Urinary bladder (tissue), 4 donors: ENCODE data around the gene STPG1. TPM values are rescaled to one million over a fixed set of nuclear protein-coding genes. Genes with fewer than 3 reads are reported as not detected.

Source experiments
- DNase-seq: peaks from one replicate; pipeline ENCODE4 v3.0.0-alpha.2; 2015; ENCODE audit errors: extremely low spot score
- H3K27ac ChIP-seq: one replicate; pipeline ENCODE4 v1.5.1; 2013; ENCODE audit warnings: low read depth, mild to moderate bottlenecking, moderate library complexity
- H3K36me3 ChIP-seq: one replicate; pipeline ENCODE4 v1.6.1; 2013; ENCODE audit warnings: mild to moderate bottlenecking, moderate library complexity; ENCODE audit not compliant: insufficient read depth
- H3K4me1 ChIP-seq: one replicate; pipeline ENCODE4 v1.6.1; 2013; ENCODE audit warnings: mild to moderate bottlenecking, moderate library complexity; ENCODE audit not compliant: insufficient read depth
- H3K4me3 ChIP-seq: one replicate; pipeline ENCODE4 v1.5.1; 2013; ENCODE audit warnings: low read depth, low read length
- WGBS: extraction: QIAGEN DNeasy Blood & Tissue Kit; methylation state at CpG from one replicate; pipeline ENCODE4 v1.1.7; 2013; 5-methylcytosine and 5-hydroxymethylcytosine counted together
- polyA plus RNA-seq: library from polyadenylated mRNA; stranded (reverse); fragments of 200-250 nt; gene quantifications from one replicate; pipeline ENCODE4 v1.2.3, GENCODE V29; 2013
- total RNA-seq: library from RNA; depleted of rRNA; stranded (reverse); fragments of >200 nt; gene quantifications from one replicate; pipeline ENCODE4 v1.2.3, GENCODE V29; 2014
- donor health status: healthy with polysubstance abuse.
- donor health status: healthy.

STPG1 gene
- total and polyA plus RNA-seq, 2 donors: 2.4 to 4.6 TPM

DNA sequence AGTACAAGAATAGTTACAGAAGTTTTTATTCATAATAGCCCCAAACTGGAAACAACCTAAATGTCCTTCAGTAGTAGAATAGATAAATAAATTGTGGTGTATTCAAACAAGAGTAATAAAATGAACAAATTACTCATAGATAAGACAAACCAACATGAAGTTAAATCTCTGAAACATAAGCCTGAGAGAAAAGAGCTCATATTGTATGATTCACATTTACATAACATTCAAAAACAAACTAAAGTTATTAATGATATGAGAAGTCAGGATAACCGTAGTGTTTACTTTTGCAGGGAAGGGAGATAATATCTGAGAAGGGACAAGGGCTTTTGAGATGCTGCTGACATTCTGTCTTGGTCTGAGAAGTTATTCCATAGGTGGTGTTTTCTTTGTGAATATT is 13.5 kb downstream of the STPG1 start:
- 41% methylated on average over 1 of the region's 1 CpG for WGBS
- no peak overlapping the region for H3K27ac ChIP-seq

GRCh38 chr1:24393892-24394291 is 19.7 kb downstream of the STPG1 start:
- no peak for DNase-seq
- WGBS: 73% methylated on average over 6 of the region's 6 CpGs
- H3K36me3 ChIP-seq: no peaks in the 10 kb centered on the region
- no peak overlapping the region for H3K27ac ChIP-seq
- H3K4me3 ChIP-seq: no peak overlapping the region
- no peaks in the 10 kb centered on the region for H3K4me1 ChIP-seq

More for the DNA sequence above, 13.5 kb downstream of the STPG1 start:
- no peaks in the 10 kb centered on the region for H3K36me3 ChIP-seq
- no peak overlapping the region for H3K4me3 ChIP-seq
- no peaks in the 10 kb centered on the region for H3K4me1 ChIP-seq
- no peak for DNase-seq

GRCh38 chr1:24392982-24393650 is 20.5 kb downstream of the STPG1 start:
- no peak for DNase-seq
- Histone ChIP-seq H3K36me3 (no peaks in the 10 kb centered on the region), H3K27ac (no peak overlapping the region), H3K4me3 (no peak overlapping the region), H3K4me1 (no peaks in the 10 kb centered on the region)
- WGBS: 84% methylated on average over 4 of the region's 4 CpGs

DNA sequence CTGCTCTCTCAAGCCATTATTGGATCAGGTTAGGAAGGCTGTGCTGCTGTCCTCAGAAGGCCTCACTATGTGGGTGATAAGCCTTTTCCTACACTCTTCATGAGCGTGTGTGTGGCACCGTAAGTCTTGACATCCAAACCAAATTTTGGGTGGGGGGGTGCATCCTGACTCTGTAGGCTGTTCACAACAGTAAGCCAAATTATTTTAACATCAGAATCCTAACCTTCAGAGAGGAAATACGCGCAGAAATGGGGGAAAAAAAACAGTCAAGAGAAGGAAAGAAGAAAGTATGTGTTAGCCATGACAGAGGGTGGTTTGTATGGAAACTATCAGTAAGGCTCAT is 21.0 kb downstream of the STPG1 start:
- WGBS: 87% methylated on average over 4 of the region's 4 CpGs
- Histone ChIP-seq H3K36me3 (no peaks in the 10 kb centered on the region), H3K4me3 (no peak overlapping the region), H3K27ac (no peak overlapping the region), H3K4me1 (no peaks in the 10 kb centered on the region)
- no peak for DNase-seq

- H3K27ac ChIP-seq: peak overlapping the region; percentile 80
- H3K36me3 ChIP-seq: no peaks in the 10 kb centered on the region
- H3K4me1 ChIP-seq: no peaks in the 10 kb centered on the region
- 23% methylated on average over 11 of the region's 11 CpGs for WGBS
- DNase-seq: no peak
- no peak overlapping the region for H3K4me3 ChIP-seq
Observed at GRCh38 chr1:24391882-24392603, 21.5 kb downstream of the STPG1 start.

GRCh38 chr1:24390924-24391782 is 22.4 kb downstream of the STPG1 start:
- no peak overlapping the region for H3K4me3 ChIP-seq
- peak overlapping the region; percentile 80 for H3K27ac ChIP-seq
- H3K36me3 ChIP-seq: no peaks in the 10 kb centered on the region
- DNase-seq: no peak
- no peaks in the 10 kb centered on the region for H3K4me1 ChIP-seq
- WGBS: 10% methylated on average over 12 of the region's 12 CpGs

DNA sequence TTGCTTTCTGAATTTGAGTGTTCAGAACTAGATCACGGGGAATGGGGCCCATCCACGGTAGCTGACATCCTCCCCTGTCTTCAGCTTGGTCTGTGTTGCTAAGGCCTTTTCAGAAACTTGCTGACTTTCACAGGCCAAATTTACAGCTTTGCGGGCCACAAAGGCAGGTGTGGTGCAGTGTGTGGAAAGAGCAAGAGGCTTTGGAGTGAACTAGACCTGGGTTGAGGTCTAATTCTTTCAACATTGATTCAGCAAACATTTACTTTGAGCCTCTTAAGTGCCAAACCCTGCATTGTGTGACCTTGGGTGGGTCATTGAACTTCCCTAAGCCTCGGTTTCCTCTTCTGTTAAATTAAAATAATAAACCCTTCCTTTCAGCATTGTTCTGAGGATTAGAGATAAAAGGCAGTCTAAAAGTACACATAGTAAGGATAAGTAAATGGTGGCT is 24.3 kb downstream of the STPG1 start:
- H3K4me3 ChIP-seq: no peak overlapping the region
- H3K36me3 ChIP-seq: no peaks in the 10 kb centered on the region
- no peaks in the 10 kb centered on the region for H3K4me1 ChIP-seq
- 89% methylated on average over 4 of the region's 4 CpGs for WGBS
- no peak overlapping the region for H3K27ac ChIP-seq
- DNase-seq: no peak

GRCh38 chr1:24388331-24388885 is 25.2 kb downstream of the STPG1 start:
- WGBS: 81% methylated on average over 8 of the region's 8 CpGs
- Histone ChIP-seq H3K27ac (no peak overlapping the region), H3K4me3 (no peak overlapping the region), H3K4me1 (no peaks in the 10 kb centered on the region), H3K36me3 (no peaks in the 10 kb centered on the region)
- no peak for DNase-seq

DNA sequence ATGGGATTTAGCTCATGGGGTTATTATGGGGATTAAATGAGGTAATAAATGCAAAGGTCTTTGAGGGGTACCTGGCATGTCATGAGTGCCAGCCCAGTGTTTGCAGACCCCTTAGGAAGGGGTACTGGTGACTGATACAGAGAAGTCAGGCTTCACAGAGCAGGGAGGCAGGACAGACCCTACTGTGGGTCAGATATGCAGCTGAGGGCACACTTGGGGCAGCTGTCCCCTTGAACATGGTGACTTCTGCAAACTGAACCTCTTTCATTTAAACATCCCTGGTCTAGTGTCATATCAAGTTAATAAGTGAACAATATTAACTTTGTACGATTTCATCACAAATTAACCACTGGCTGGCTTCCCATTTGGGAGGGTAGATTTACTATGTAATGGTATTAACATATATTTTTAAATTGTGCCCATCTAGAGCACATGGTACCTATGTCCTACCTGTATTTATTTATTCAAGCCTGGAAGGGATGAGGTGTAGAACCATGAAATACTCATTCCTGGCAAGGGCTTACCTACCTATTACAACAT is 25.9 kb downstream of the STPG1 start:
- 85% methylated on average over 1 of the region's 1 CpG for WGBS
- Histone ChIP-seq H3K4me1 (no peaks in the 10 kb centered on the region), H3K4me3 (no peak overlapping the region), H3K36me3 (no peaks in the 10 kb centered on the region), H3K27ac (no peak overlapping the region)
- DNase-seq: no peak

- Histone ChIP-seq H3K36me3 (no peaks in the 10 kb centered on the region), H3K4me1 (no peaks in the 10 kb centered on the region), H3K27ac (no peak overlapping the region), H3K4me3 (no peak overlapping the region)
- 91% methylated on average over 11 of the region's 11 CpGs for WGBS
- DNase-seq: no peak
Observed at GRCh38 chr1:24386931-24387330, 26.7 kb downstream of the STPG1 start.

DNA sequence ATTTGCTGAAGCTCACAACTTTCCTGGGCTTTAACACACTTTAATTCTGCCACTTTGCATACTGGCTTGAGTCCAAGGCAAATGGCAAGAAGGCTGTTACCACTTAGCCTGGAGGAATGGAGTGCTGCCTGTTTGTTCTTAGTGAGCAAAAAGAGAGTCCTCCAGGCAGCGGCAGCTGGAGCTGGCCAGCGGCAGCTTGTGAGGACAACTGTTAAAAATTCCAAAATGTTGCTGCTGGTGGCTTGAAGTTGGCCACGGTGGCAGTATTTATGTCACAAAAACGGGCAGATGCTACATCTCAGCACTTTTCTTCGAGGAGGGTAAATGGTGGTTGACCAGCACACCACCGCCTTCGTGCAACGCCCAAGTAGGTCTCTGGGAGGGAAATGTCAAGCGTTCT is 27.3 kb downstream of the STPG1 start:
- WGBS: 80% methylated on average over 9 of the region's 9 CpGs
- Histone ChIP-seq H3K27ac (no peak overlapping the region), H3K4me1 (no peaks in the 10 kb centered on the region), H3K4me3 (no peak overlapping the region), H3K36me3 (no peaks in the 10 kb centered on the region)
- DNase-seq: no peak

- no peak for DNase-seq
- Histone ChIP-seq H3K36me3 (no peaks in the 10 kb centered on the region), H3K4me1 (no peaks in the 10 kb centered on the region), H3K4me3 (no peak overlapping the region), H3K27ac (peak overlapping the region; percentile 60)
- 83% methylated on average over 12 of the region's 12 CpGs for WGBS
Observed at GRCh38 chr1:24385160-24385940, 28.2 kb downstream of the STPG1 start.
